Measurements from ENCODE around the gene ULBP2. TPM values are rescaled to one million over a fixed set of nuclear protein-coding genes. Genes with fewer than 3 reads are reported as not detected.

Gene ULBP2
- total RNA-seq, result 8.2 and 10.7 TPM in 2 replicates

GRCh38 chr6:149941583-149942460 is at the start of gene ULBP2:
ULBP2 (plus strand) TSS chr6:149942014; CDS start chr6:149942073, 59 bp downstream.

GRCh38 chr6:149897855-149898744 is 43.7 kb upstream of the ULBP2 start, which contains the start of gene RAET1E:
RAET1E (minus strand) TSS chr6:149898113; CDS start chr6:149890901, 7,212 bp downstream.

GRCh38 chr6:149922642-149923326 is 19.0 kb upstream of the ULBP2 start, which contains the start of gene RAET1G:
RAET1G (minus strand) TSS chr6:149923121; CDS start chr6:149923010, 111 bp downstream.

GRCh38 chr6:149963462-149964307 is 21.9 kb downstream of the ULBP2 start, which contains the start of gene ULBP1:
ULBP1 (plus strand) TSS chr6:149963943; CDS start chr6:149964050, 107 bp downstream.

Other genes with a start within 250 kb of the ULBP2 start
- 10.9 and 18.9 TPM in 2 replicates for gene LATS1, start 223.9 kb upstream of the ULBP2 start, total RNA-seq
- gene NUP43, start 195.5 kb upstream of the ULBP2 start, total RNA-seq, result 20.5 and 24.8 TPM in 2 replicates
- gene PCMT1, start 192.3 kb upstream of the ULBP2 start, total RNA-seq, result 104 and 127 TPM in 2 replicates
- gene LRP11, start 77.7 kb upstream of the ULBP2 start, total RNA-seq, result 167 and 205 TPM in 2 replicates
- gene RAET1E, start 43.9 kb upstream of the ULBP2 start, total RNA-seq, result 15.0 and 18.5 TPM in 2 replicates
- 23.8 and 65.6 TPM in 2 replicates for gene RAET1G, start 18.9 kb upstream of the ULBP2 start, total RNA-seq
- 2.7 and 9.6 TPM in 2 replicates for gene ULBP1, start 21.9 kb downstream of the ULBP2 start, total RNA-seq
- 5.1 and 9.3 TPM in 2 replicates for gene RAET1L, start 83.5 kb downstream of the ULBP2 start, total RNA-seq
- gene ULBP3, start 127.1 kb downstream of the ULBP2 start, total RNA-seq, result 6.5 and 9.8 TPM in 2 replicates
- gene PPP1R14C, start 201.0 kb downstream of the ULBP2 start, total RNA-seq, result 63.4 and 70.4 TPM in 2 replicates